CD14-positive monocyte (primary cell): ENCODE measurements around the gene DLX6. TPM values are rescaled to one million over a fixed set of nuclear protein-coding genes. Genes with fewer than 3 reads are reported as not detected.

ENCODE experiments used
- DNase-seq, 3 donors: peaks; one replicate each; pipeline ENCODE4 v3.0.0-alpha.2; 2011 to 2022
- H2AFZ ChIP-seq: 2 replicates; pipeline ENCODE4 v1.6.0; 2012; ENCODE audit warnings: mild to moderate bottlenecking, low read depth, low read length, inconsistent platforms; ENCODE audit not compliant: insufficient read depth, poor library complexity, severe bottlenecking
- H3K27ac ChIP-seq, 2 donors: 1 replicate in 1 of 2; 2 replicates in 1 of 2; pipeline ENCODE4 v1.5.1; 2012 to 2013; ENCODE audit warnings: low read length in 2 of 2, control low read depth in 1 of 2, inconsistent platforms in 1 of 2, low read depth in 1 of 2, mild to moderate bottlenecking in 1 of 2
- H3K27me3 ChIP-seq, 2 donors: one replicate each; pipeline versions ENCODE4 v1.6.0 to v1.6.1; 2011 to 2013; ENCODE audit warnings: low read length in 2 of 2; ENCODE audit not compliant: control insufficient read depth in 2 of 2, insufficient read depth in 2 of 2
- H3K36me3 ChIP-seq, 2 donors: replicated peaks in 1 of 2; 1 replicate in 1 of 2; 2 replicates in 1 of 2; pipeline versions ENCODE4 v1.5.1 to v1.6.1; 2012 to 2013; ENCODE audit warnings: low read length in 2 of 2, control low read depth in 1 of 2, inconsistent platforms in 1 of 2, mild to moderate bottlenecking in 1 of 2; ENCODE audit not compliant: insufficient read depth in 2 of 2, control insufficient read depth in 1 of 2
- H3K4me1 ChIP-seq, 2 donors: 1 replicate in 1 of 2; 2 replicates in 1 of 2; pipeline versions ENCODE4 v1.5.1 to v1.6.1; 2012 to 2013; ENCODE audit warnings: low read length in 2 of 2, control low read depth in 1 of 2, inconsistent platforms in 1 of 2, mild to moderate bottlenecking in 1 of 2, moderate library complexity in 1 of 2; ENCODE audit not compliant: insufficient read depth in 2 of 2, control insufficient read depth in 1 of 2
- H3K4me2 ChIP-seq: replicated peaks from 2 replicates; pipeline ENCODE3; 2012; ENCODE audit warnings: low read length, moderate library complexity, mild to moderate bottlenecking; ENCODE audit not compliant: poor library complexity, severe bottlenecking; ENCODE audit errors: extremely low read depth
- H3K4me3 ChIP-seq, 3 experiments: fragments of 200-600 bp in 1 of 3; sonication (generic) in 1 of 3; replicated peaks in 1 of 3; 1 replicate in 2 of 3; 2 replicates in 1 of 3; pipeline ENCODE4 v1.5.1; 2011 to 2013; ENCODE audit warnings: low read length in 3 of 3, mild to moderate bottlenecking in 3 of 3, control low read depth in 2 of 3, low read depth in 2 of 3, inconsistent platforms in 1 of 3, moderate library complexity in 1 of 3
- H3K79me2 ChIP-seq: 2 replicates; pipeline ENCODE4 v1.6.0; 2012; ENCODE audit warnings: mild to moderate bottlenecking, control low read depth, inconsistent platforms, low read length, moderate library complexity; ENCODE audit not compliant: insufficient read depth
- H3K9ac ChIP-seq: 2 replicates; pipeline ENCODE4 v1.6.0; 2017; ENCODE audit warnings: low read length, mild to moderate bottlenecking; ENCODE audit not compliant: insufficient read depth, poor library complexity, severe bottlenecking
- H3K9me3 ChIP-seq, 2 donors: replicated peaks in 1 of 2; 1 replicate in 1 of 2; 2 replicates in 1 of 2; pipeline versions ENCODE4 v1.5.1 to v1.6.1; 2012 to 2013; ENCODE audit warnings: low read length in 2 of 2, control low read depth in 1 of 2; ENCODE audit not compliant: control insufficient read depth in 1 of 2, insufficient read depth in 1 of 2
- H4K20me1 ChIP-seq: 2 replicates; pipeline ENCODE4 v1.6.0; 2012; ENCODE audit warnings: mild to moderate bottlenecking, low read length, control low read depth, moderate library complexity; ENCODE audit not compliant: insufficient read depth
- H3K27ac Mint-ChIP-seq, 7 donors: one replicate each; pipeline ENCODE4 v1.8.0; 2020; ENCODE audit warnings: mild to moderate bottlenecking in 7 of 7, mixed read lengths in 7 of 7, moderate library complexity in 6 of 7, inconsistent platforms in 2 of 7
- H3K27me3 Mint-ChIP-seq, 3 donors: one replicate each; pipeline ENCODE4 v1.8.0; 2021 to 2022; ENCODE audit warnings: low read depth in 3 of 3, mild to moderate bottlenecking in 3 of 3, mixed read lengths in 3 of 3, moderate library complexity in 3 of 3, inconsistent platforms in 1 of 3
- H3K36me3 Mint-ChIP-seq, 2 donors: one replicate each; pipeline ENCODE4 v1.8.0; 2020; ENCODE audit warnings: mixed read lengths in 2 of 2, inconsistent platforms in 1 of 2, mild to moderate bottlenecking in 1 of 2
- H3K4me1 Mint-ChIP-seq: one replicate; pipeline ENCODE4 v1.8.0; 2020; ENCODE audit warnings: mild to moderate bottlenecking, mixed read lengths
- H3K4me3 Mint-ChIP-seq, 2 donors: one replicate each; pipeline ENCODE4 v1.8.0; 2020; ENCODE audit warnings: mild to moderate bottlenecking in 2 of 2, mixed read lengths in 2 of 2, moderate library complexity in 1 of 2
- H3K9me3 Mint-ChIP-seq, 7 donors: one replicate each; pipeline ENCODE4 v1.8.0; 2020 to 2022; ENCODE audit warnings: mixed read lengths in 7 of 7, mild to moderate bottlenecking in 6 of 7, moderate library complexity in 6 of 7, inconsistent platforms in 2 of 7
- CTCF ChIP-seq: fragments of 200-600 bp; IDR thresholded peaks from one replicate; pipeline ENCODE4 v1.8.0; 2022; ENCODE audit warnings: antibody characterized with exemption, mild to moderate bottlenecking
- WGBS: methylation state at CpG from one replicate; pipeline ENCODE4 v1.1.5; 2013; ENCODE audit warnings: missing lambda C conversion rate; ENCODE audit not compliant: insufficient coverage; 5-methylcytosine and 5-hydroxymethylcytosine counted together
- intact Hi-C, 2 donors: fragments of 100-400 bp; cut with micrococcal nuclease; formaldehyde crosslinking; loops; one replicate each; pipeline versions ENCODE4 v1.15.0 to v1.15.1; 2023
- polyA plus RNA-seq, 3 donors: library from polyadenylated mRNA; depleted of rRNA in 1 of 3; unstranded in 2 of 3; stranded (reverse) in 1 of 3; fragments of 300-500 nt in 2 of 3; fragments of >200 nt in 1 of 3; fragmentation: Illumina TruSeq in 2 of 3; gene quantifications; 1 replicate in 2 of 3; 2 replicates in 1 of 3; pipeline ENCODE4 v1.2.3, GENCODE V29; 2012 to 2021

DLX6 gene
- polyA plus RNA-seq, 3 donors, result not detected

GRCh38 chr7:96992192-96993005 is 13.0 kb upstream of the DLX6 start:
- intact Hi-C loops, result no loop called here
- Histone ChIP-seq H3K4me3 (no peak overlapping the region), H3K4me2 (no peak overlapping the region), H3K9me3 (peaks cover 6 to 61% of the 10 kb centered on the region in 2 donors), H3K27ac (no peak overlapping the region), H3K9ac (no peak overlapping the region), H3K27me3 (peaks cover 95 to 97% of the 10 kb centered on the region in 2 donors), H4K20me1 (no peaks in the 10 kb centered on the region), H3K79me2 (no peaks in the 10 kb centered on the region), H3K36me3 (no peaks in the 10 kb centered on the region), H2AFZ (no peak overlapping the region), H3K4me1 (no peaks in the 10 kb centered on the region)
- Mint-ChIP-seq H3K4me3 (peak overlapping the region; percentile 1 to 81), H3K27ac (peak overlapping the region in 1 of 7 donors; percentile 10), H3K36me3 (peaks cover 0 to 4% of the 10 kb centered on the region in 2 donors), H3K9me3 (peaks cover 9 to 40% (median 35%) of the 10 kb centered on the region in 7 donors), H3K4me1 (peaks cover 9% of the 10 kb centered on the region), H3K27me3 (peaks cover 93% of the 10 kb centered on the region in 3 donors)
- DNase-seq, result no peak
- WGBS, result 11% methylated on average over 41 of the region's 47 CpGs
- no peak for TF ChIP-seq CTCF

- DNase-seq, result no peak
- Histone ChIP-seq H4K20me1 (no peaks in the 10 kb centered on the region), H3K27me3 (peaks cover 93 to 97% of the 10 kb centered on the region in 2 donors), H2AFZ (no peak overlapping the region), H3K4me1 (no peaks in the 10 kb centered on the region), H3K9ac (no peak overlapping the region), H3K36me3 (no peaks in the 10 kb centered on the region), H3K27ac (no peak overlapping the region), H3K4me3 (no peak overlapping the region), H3K9me3 (peaks cover 6 to 70% of the 10 kb centered on the region in 2 donors), H3K4me2 (no peak overlapping the region), H3K79me2 (no peaks in the 10 kb centered on the region)
- H3K4me3 Mint-ChIP-seq, result peak overlapping the region in 1 of 2 donors; percentile 81
- H3K36me3 Mint-ChIP-seq, result peaks cover 0 to 6% of the 10 kb centered on the region in 2 donors
- intact Hi-C loops, result no loop called here
- peaks cover 9% of the 10 kb centered on the region for H3K4me1 Mint-ChIP-seq
- H3K9me3 Mint-ChIP-seq, result peaks cover 9 to 43% (median 37%) of the 10 kb centered on the region in 7 donors
- no peak for TF ChIP-seq CTCF
- peaks cover 93 to 94% (median 94%) of the 10 kb centered on the region in 3 donors for H3K27me3 Mint-ChIP-seq
- H3K27ac Mint-ChIP-seq, result no peak overlapping the region
- WGBS, result 7% methylated on average over 13 of the region's 27 CpGs
Observed at GRCh38 chr7:96993094-96993865, 12.1 kb upstream of the DLX6 start.
